ENCODE measurements around the gene DENND4C.
"Not testable (repeated sequence)": the region's sequence is repeated elsewhere in the genome, so short reads cannot be mapped to it uniquely, and the experiment has no call there.

DENND4C gene

DNA sequence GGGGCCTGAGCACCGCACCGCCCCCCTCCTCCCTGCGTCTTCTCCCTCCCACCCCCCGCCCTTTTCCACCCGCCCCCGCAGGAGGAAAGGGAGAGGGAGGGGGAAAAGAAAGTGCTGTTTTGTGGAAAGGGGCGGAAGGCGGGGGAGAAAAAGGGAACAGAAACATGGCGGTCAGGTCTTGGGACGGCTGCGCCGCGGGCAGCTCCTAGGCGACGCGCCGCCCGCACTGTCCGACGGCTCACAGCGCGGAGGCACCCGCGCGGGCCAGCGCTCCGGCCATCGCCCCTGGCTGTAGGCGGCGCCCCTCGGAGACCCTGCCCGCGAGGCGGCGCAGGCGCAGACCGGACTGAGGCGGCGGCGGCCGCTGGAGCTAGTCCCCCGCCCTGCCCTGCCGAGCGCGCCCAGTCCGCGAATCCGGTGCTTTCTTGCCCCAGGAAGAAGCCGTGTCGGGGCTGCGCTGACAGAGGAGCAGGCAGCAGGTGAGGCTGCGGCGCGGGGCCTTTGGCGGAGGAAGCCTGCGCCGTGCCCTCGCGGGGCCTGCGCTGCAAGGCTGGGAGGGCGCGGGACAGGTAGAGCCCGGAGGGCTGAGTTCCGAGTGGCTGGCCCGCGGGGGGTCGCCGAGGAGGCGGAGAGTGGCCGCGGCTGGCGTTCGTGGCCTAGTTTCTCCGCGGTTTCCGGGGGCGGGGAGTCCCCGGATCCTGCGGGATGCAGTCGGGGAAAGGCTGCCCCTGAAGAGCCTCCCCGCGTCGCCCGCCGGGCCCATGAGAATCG lies at the start of gene DENND4C:
Gene DENND4C, plus strand, starts transcription at position 339 of the 771 bp plus-strand sequence. CDS start 45,482 bp downstream, outside the sequence.
- peak; percentile 94 for DNase-seq

DNA sequence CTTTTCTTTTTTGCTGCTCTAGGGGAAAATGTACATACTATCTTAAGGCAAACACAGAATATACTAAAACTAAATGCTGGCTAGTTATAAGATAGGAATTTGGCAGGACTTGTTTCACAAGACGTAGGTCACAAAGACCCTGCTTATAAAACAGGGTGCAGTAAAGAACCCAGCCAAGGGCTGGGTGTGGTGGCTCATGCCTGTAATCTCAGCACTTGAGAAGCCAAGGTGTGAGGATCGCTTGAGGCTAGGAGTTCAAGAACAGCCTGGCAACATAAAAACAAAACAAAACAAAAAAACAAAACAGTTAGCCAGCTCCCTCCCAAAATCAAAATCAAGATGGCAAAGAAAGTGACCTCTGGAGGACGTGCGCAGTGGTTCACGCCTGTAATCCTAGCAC lies 49.5 kb upstream of the DENND4C start:
- DNase-seq: no peak

DNA sequence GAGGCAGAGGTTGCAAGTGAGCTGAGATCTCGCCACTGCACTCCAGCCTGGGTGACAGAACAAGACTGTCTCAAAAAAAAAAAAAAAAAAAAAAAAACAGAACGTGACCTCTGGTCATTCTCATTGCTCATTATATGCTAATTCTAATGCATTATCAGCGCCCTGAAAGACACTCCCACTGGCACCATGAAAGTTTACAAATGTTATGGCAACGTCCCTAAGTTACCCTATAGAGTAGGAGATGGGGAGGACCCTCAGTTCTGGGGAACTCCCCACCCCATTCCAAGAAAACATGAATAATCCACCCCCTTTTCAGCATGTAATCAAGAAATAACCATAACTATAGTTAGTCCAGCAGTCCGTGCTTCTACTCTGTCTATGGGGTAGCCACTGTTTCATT lies 48.9 kb upstream of the DENND4C start:
- DNase-seq: no peak

DNA sequence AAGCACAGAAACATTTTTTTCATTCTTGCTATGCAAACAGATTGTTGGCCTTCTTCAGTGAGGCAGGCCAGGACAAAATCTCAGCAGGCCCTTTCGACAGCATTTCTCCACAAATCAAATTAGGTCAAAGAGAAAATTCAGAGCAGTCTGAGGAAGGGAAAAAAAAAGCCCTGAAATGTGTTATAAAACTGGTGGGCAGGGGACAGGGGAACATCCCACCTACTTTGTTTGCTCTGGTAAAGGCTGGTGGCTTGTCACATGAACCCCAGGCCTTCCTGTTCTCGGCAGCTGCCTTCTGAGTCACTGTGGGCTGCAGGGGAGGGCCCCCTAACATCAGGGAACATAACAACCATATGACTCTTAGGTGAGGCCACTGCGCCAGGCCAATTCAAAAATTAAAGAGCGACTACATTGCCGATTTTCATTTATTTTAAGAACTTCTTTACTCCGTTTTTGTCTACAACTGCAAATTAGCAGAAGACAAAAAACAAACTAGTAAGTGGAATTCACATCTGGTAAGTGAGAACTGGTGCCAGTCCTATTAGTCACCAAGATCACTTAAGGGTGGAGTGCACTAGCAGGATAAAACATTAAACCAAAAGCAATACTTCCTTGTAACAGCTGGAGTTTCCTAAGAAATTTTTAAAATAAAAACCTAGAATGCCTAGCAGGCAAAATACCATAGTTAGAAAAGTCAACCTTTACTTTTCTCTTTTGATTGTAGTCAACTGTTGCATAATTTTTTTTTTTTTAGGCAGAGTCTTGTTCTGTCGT lies 46.2 kb upstream of the DENND4C start:
- peak; percentile 93 for DNase-seq

DNA sequence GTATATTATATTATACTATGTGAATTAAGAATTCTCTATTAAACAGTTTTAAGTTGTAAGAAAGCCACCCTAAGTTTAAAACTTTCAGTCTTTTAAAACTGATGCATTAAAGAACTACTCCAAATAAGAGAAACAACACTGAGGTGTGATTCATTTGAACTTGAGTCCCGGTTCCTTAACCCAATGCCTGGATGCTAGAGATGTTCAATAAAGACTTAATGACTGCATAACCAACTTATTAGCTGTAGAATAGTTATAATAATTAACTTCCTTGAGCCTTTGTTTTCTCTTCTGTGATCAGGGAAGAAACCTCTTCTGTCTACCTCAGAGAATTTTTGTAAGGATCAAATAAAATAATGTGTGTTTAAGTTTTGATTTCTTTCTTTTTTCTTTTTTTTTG lies 45.3 kb upstream of the DENND4C start:
- DNase-seq: no peak

DNA sequence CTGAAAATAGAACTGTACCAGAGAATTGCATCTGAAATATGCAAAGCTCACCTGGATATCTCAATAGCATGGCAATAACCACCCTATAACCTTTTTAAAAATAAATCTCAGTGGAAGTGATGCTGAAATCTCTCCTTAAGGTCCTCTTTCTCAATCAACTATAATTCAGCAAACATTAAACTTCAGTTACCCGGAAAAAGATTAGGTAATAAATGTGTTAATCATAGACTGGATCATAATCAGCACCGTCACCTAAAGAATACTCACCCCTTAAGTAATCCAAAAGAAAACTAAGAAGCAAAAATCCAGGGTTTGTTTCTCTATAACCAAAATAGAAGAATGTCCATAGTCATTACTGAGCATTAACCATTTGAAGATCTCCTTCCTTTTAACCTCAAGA lies 44.3 kb upstream of the DENND4C start:
- no peak for DNase-seq

DNA sequence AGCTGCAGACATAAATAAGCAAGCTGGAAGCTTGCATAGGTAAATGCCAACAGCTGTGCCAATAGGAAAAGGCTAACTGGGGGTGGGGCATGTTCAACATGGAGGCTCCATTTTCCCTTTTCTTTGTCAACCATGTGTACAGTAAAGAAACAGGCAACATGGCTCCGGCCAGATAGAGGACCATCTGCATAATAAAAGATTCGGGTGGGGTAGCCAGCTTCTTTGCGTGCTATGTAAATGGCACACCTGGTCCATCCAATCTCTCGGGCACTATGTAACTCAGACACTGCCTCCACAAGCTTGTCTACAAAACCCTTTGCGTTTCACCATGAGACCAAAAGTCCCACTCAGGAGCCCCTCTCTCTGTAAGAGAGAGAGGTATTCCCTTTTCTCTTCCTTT lies 41.7 kb upstream of the DENND4C start:
- no peak for DNase-seq

DNA sequence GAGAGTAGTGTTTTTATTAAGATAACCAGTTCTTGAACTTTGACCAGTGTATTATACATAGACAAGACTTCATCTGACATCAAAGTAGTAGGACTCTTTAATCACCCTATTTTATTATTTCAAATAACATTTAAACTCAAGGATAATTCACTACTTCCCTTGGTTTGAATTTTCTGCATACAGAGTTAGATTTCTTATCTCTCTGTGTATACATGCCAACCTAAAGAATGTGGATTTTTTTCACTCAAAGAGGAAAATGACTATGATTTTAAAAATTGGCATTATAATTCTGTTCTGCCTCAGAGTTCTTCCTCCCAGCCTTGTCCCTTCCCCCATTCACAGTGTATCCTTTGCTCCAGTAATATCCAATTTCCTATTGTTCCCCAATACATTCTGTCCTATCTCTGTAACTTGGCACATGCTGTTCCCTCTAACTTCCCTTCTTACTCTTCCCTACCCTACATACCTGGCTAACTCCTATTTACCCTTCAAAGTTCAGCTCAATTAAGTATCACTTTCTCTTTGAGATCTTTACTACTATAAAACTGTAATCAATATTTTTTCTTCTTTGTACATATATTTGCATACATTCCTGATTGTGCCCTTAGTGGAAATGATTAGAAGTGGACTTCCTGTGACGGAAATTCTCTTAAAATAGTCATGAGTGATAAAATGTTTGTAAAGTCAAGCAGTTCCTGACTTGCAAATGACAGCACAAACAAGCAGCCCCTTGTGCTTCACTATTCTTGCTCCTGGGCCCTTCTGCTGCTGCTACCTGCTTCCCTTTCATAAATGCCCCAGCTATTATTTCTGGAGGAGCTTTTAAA lies 38.1 kb upstream of the DENND4C start:
- DNase-seq: no peak

DNA sequence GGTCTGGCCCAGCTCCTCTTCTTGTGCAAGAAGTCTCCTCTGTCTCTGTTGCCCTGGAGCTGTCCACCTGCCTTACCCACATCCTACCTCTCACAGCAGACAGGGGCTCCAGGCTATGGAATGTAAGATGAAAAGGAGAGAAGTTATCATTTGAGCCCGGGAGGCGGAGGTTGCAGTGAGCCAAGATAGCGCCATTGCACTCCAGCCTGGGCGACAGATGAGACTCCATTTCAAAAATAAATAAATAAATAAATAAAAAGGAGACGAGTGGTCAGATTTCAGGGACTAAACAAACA lies 37.5 kb upstream of the DENND4C start:
- DNase-seq: no peak

DNA sequence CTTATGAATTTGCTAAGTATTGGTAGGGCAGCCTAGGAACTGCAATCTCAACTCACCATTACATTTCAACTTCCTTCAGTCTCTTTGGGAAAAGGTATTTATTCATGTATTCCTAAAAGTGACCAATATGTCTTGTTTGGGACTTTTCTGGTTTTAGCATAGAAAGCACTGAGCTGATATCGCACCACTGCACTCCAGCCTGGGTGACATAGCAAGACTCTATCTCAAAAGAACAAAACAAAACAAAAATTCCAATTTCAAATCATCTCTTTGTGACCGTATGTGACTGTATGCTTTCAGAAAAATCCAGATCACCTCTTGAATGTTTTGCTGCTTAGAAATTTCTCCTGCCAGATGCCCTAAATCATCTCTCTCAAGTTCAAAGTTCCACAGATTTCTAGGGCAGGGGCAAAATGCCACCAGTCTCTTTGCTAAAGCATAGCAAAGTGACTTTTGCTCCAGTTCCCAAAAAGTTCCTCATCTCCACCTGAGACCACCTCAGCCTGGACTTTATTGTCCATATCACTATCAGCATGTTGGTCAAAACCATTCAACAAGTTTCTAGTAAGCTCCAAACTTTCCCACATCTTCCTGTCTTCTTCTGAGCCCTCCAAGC lies 37.0 kb upstream of the DENND4C start:
- DNase-seq: not testable (repeated sequence)

DNA sequence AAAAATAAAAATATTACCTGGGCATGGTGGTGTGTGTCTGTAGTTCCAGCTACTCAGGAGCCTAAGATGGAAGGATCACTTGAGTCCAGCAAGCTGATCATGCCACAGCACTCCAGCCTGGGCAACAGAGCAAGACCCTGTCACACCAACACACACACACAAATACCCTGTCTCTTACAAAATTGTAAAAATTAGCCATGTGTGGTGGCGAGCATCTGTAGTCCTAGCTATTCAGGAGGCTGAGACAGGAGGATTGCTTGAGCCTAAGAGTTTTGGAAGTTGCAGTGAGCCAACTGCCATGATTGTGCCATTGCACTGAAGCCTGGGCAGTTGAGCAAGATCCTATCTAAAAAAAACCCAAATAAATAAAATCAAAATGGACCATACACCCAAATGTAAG lies 32.1 kb upstream of the DENND4C start:
- DNase-seq: no peak

DNA sequence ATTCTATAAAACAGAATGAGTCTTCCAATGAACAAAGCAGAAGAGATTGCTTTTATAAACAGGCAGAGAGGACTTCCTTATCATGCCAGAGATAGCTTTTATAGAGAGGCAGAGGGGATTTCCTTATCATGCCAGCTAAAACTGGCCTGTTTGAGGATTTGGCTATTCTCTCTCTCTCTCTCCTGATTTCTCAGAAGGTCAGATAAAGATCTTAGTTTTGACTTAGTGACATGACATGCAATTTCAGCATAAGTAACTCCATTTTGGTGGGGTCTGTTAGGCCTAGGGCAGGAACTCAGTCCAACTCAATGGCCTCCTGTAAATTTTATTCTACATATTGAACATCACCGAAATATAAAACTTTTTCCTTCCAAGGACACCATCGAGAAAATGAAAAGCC lies 31.5 kb upstream of the DENND4C start:
- DNase-seq: peak; percentile 53

DNA sequence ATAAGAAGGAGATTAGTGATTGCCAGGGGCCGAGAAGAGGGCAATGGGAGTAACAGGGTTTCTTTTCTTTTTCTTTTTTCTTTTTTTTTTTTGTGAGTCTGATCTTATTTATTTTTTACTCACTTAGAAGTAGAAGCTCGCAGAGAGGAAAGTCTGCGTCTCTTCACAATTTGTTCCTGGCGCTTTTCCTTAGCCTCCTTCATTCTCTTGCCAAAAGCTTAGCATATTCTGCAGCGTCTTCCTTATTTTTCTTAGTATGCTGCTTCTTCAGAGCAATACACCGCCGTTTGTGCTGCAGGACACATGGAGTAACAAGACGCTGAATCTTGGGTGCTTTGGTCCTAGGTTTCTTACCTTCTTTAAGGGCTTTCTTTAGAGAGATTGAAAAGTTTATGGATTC lies 30.3 kb upstream of the DENND4C start:
- DNase-seq: no peak

DNA sequence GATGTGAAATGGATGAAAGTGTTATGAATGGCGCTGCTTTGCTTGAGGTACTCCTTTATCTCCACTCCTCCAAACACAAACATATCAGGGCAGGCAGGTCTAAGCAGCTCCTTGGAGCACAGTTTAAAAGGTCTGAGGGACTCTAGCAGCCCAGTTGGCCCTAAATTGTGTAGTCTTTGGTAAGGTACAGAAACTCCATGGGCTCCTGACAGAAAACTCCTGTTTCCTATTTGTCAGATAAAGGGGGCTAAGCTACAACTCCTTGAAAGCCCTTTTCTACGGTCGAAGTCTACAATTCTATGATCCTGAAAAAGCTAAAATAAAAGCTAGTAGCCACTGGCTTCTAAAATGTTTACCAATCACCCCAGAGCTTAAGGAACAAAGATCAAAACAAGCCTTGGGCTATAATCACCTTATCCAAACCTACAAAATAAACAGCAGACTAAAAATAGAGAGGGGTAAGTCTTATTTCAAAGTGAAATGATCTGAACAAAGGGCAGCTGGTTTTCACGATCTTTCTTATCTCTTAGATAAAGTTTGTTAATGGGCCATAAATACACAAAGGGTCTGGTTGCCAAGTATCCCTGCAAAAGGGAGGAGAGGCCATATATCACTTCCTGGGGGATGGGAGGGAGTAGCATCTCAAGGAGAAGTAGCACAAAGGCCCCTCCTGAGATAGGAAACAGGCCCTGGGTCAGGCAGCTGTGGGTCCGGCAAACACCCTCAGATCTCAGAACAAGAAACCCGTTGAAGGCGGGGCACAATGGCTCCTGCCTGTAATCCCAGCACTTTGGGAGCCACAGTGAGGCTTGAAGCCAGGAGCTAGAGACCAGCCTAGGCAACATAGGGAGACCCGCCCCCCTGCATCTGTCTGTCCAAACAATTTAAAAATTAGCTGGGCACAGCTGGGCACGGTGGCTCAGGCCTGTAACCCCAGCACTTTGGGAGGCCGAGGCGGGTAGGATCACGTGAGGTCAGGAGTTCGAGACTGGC lies 28.3 kb upstream of the DENND4C start:
- DNase-seq: no peak

DNA sequence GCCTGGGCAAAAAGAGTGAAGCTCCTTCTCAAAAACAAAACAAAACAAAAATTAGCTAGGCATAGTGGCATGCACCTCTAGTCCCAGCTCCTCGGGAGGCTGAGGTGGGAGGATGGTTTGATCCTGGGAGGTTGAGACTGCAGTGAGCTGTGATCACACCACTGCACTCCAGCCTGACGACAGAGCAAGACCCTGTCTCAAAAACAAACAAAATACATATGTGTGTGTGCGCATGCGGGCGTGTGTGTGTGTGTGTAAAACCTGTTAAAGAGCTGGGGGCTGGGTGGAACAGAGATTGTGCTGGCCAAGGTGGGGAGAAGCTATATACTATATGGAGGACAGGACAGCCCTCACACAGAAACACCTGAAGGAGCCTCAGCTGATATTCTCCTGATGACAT lies 27.4 kb upstream of the DENND4C start:
- no peak for DNase-seq

DNA sequence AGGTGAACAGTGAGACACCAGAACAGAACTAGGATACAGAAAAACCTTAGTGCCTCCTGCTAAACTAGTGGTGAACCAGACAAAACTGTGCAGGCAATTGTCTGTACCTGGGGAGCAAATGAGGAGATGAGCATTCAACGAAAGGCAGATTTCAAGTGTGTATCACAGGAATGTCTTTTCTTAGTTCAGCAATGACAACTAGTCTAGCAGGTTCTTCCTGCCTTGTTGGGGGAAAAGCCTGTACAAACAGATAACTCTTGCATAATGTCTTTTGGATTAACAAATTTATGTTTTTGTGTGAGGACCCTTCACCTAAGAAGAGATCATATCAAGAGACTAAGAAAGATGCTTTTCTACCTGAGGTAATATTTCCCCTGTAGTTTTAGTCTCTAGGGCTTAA lies 21.8 kb upstream of the DENND4C start:
- DNase-seq: no peak

DNA sequence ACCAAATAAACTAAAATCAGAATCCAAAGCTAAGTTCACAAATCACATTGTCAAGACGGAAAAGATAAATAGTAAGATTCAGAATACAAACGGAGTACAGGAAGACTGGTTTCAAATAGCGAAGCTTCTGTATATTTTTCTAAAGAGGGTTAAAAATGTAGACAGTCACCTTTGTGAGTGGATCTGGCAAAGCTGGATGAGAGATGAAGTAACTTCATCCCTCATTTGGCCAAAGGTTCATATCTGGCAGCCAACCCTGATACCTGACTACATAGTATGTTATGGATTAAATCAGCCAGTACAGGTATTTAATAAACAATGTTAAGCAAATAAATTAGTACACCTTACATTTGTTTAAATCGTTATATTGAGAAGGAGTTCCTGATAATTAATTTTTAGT lies 21.3 kb upstream of the DENND4C start:
- no peak for DNase-seq

DNA sequence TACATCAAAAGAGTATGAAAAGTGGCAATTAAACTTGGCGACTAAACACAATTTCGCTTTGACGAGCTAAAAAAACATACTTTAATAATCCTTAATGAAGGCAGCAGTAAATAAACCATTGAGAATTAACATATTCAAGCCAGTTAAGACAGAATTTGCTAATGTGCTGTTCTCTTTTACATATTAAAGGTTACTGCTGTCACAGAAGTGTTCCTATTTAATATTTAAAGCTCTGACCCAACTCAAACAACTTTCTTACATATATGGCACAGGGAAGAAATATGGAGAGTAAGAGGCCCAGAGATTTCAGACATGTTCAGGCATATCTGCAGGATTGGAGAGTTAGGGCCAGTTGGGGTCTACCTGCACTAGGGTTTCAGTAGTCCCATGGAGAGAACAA lies 16.7 kb upstream of the DENND4C start:
- no peak for DNase-seq

DNA sequence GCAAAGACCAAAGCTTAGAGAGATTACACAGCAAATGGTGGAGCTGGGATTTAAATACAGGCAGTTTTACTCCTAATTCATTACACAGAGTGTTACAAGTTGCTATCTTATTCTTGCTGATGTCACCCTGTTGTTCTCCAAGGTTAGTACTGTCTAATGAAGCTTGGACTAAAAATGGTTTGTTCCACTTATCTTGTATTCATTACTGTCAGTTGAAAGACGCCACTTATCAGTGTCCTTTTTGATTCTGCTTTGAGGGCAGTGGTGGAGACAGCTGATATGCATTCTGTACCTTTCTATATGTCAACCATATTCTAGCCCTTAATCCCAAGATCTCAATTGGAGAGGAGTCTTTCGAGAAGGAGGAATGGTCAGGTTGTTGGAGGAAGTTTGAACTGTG lies 14.0 kb upstream of the DENND4C start:
- peak; percentile 86 for DNase-seq

DNA sequence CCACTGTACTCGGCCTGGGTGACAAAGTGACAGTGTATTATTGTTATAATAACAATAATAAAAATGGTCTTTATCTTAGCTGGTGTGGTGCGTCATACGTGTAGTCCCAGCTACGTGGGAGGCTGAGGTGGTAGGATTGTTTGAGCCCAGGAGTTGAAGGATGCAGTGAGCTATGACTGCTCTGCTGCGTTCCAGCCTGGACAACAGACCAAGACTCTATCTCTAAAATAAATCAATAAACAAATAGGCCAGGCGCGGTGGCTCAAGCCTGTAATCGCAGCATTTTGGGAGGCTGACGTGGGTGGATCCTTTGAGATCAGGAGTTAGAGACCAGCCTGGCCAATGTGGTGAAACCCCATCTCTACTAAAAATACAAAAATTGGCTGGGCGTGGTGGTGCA lies 9.2 kb upstream of the DENND4C start:
- no peak for DNase-seq

DNA sequence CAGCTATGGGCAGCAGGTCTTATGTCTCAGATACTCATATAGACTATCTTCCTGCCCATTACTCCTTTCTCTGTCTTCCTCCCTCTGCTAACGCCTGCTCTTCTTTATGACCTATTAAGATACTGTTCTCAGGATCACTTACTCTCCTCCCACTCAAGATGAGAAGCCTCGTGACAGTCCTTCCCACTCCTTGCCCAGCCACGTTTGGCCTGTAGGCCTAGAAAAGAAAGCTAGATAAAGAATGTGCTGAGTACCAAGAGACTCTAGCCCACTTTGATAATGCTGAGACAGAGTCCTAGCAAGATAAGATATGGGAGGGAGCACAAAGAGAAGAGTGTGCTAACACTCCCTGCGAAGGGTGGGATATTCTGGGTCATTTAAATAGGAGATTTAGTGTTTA lies 6.8 kb upstream of the DENND4C start:
- DNase-seq: peak; percentile 68

DNA sequence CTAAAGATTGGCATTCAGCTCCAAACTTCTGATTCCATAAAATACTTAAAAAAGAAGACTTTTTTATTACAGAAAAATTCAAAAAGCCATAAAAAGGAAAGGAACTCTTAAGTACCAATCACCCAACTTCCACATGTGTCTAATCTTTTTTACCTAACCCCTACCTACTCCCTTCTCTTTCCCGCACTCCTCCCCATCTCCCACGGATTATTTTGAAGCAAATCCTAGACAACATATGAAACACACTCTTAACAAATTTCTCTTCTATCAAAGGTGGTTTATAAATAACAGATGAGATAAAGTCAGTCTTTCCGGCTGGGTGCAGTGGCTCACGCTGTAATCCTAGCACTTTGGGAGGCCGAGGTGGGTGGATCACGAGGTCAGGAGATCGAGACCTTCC lies 5.9 kb upstream of the DENND4C start:
- no peak for DNase-seq

All from hematopoietic multipotent progenitor cell treated with erythropoietin and hydrocortisone succinate and interleukin-3 and kit ligand, for 4 days (in vitro differentiated cells).